Measurements from ENCODE around the gene EFNA5.
"Not testable (repeated sequence)": the region's sequence is repeated elsewhere in the genome, so short reads cannot be mapped to it uniquely, and the experiment has no call there.

Gene EFNA5

GRCh38 chr5:107450531-107450930 is 220.2 kb downstream of the EFNA5 start:
- DNase-seq, result no peak

- DNase-seq, result no peak
These were observed 221.4 kb downstream of the EFNA5 start for GRCh38 chr5:107449369-107449768.

GRCh38 chr5:107447587-107447986 is 223.2 kb downstream of the EFNA5 start:
- no peak for DNase-seq

- no peak for DNase-seq
These were observed 223.8 kb downstream of the EFNA5 start for GRCh38 chr5:107446972-107447371.

GRCh38 chr5:107444300-107444699 is 226.4 kb downstream of the EFNA5 start:
- DNase-seq, result no peak

- no peak for DNase-seq
These were observed 226.8 kb downstream of the EFNA5 start for GRCh38 chr5:107443897-107444296.

- DNase-seq, result no peak
These were observed 228.3 kb downstream of the EFNA5 start for GRCh38 chr5:107442452-107442851.

- DNase-seq, result no peak
These were observed 230.9 kb downstream of the EFNA5 start for GRCh38 chr5:107439832-107440231.

GRCh38 chr5:107437986-107438510 is 232.7 kb downstream of the EFNA5 start:
- DNase-seq, result no peak

- DNase-seq, result no peak
These were observed 233.6 kb downstream of the EFNA5 start for GRCh38 chr5:107437154-107437553.

GRCh38 chr5:107436201-107436600 is 234.5 kb downstream of the EFNA5 start:
- no peak for DNase-seq

GRCh38 chr5:107435061-107435460 is 235.7 kb downstream of the EFNA5 start:
- no peak for DNase-seq

GRCh38 chr5:107433646-107434045 is 237.1 kb downstream of the EFNA5 start:
- DNase-seq, result not testable (repeated sequence)

GRCh38 chr5:107431998-107432397 is 238.7 kb downstream of the EFNA5 start:
- DNase-seq, result no peak

- no peak for DNase-seq
These were observed 239.2 kb downstream of the EFNA5 start for GRCh38 chr5:107431536-107431935.

- no peak for DNase-seq
These were observed 240.6 kb downstream of the EFNA5 start for GRCh38 chr5:107430071-107430625.

GRCh38 chr5:107428303-107428813 is 242.4 kb downstream of the EFNA5 start:
- DNase-seq, result no peak

- DNase-seq, result no peak
These were observed 243.9 kb downstream of the EFNA5 start for GRCh38 chr5:107426872-107427271.

GRCh38 chr5:107426209-107426608 is 244.5 kb downstream of the EFNA5 start:
- no peak for DNase-seq

- DNase-seq, result no peak
These were observed 245.2 kb downstream of the EFNA5 start for GRCh38 chr5:107425541-107426031.

GRCh38 chr5:107424491-107424890 is 246.2 kb downstream of the EFNA5 start:
- DNase-seq, result no peak

GRCh38 chr5:107422494-107422893 is 248.2 kb downstream of the EFNA5 start:
- DNase-seq, result no peak

GRCh38 chr5:107419498-107419897 is 251.2 kb downstream of the EFNA5 start:
- DNase-seq, result no peak

GRCh38 chr5:107418902-107419301 is 251.8 kb downstream of the EFNA5 start:
- no peak for DNase-seq

- DNase-seq, result no peak
These were observed 252.7 kb downstream of the EFNA5 start for GRCh38 chr5:107418071-107418470.
